ENCODE results near the gene PGP. TPM values are rescaled to one million over a fixed set of nuclear protein-coding genes. Genes with fewer than 3 reads are reported as not detected.

The PGP gene
- total RNA-seq, 1 donor from 2014 or later = 10.2 TPM

GRCh38 chr16:2188395-2188794 lies 26.2 kb downstream of the PGP start:
- FAIRE-seq = no peak
- no peak for DNase-seq (ENCODE audit: low spot score in 2 of 2)

GRCh38 chr16:2187212-2187611 lies 27.4 kb downstream of the PGP start:
- FAIRE-seq (no peak), DNase-seq (ENCODE audit: low spot score in 2 of 2) (no peak)

GRCh38 chr16:2186505-2186904 lies 28.1 kb downstream of the PGP start:
- FAIRE-seq = no peak
- DNase-seq (ENCODE audit: low spot score in 2 of 2) = no peak

GRCh38 chr16:2186064-2186463 lies 28.6 kb downstream of the PGP start:
- FAIRE-seq = no peak
- DNase-seq (ENCODE audit: low spot score in 2 of 2) = no peak

GRCh38 chr16:2184962-2185361 lies 29.7 kb downstream of the PGP start:
- DNase-seq (ENCODE audit: low spot score in 2 of 2) (no peak), FAIRE-seq (no peak)

GRCh38 chr16:2184346-2184745 lies 30.3 kb downstream of the PGP start:
- no peak for DNase-seq (ENCODE audit: low spot score in 2 of 2)
- FAIRE-seq = no peak

GRCh38 chr16:2183671-2184070 lies 31.0 kb downstream of the PGP start:
- no peak for DNase-seq (ENCODE audit: low spot score in 2 of 2)
- FAIRE-seq = no peak

- no peak for FAIRE-seq
- DNase-seq (ENCODE audit: low spot score in 2 of 2) = no peak
Observed at GRCh38 chr16:2181952-2182351, 32.7 kb downstream of the PGP start.

- DNase-seq (ENCODE audit: low spot score in 2 of 2) (no peak), FAIRE-seq (no peak)
Observed at GRCh38 chr16:2180962-2181923, 33.4 kb downstream of the PGP start.

- DNase-seq (ENCODE audit: low spot score in 2 of 2) (no peak), FAIRE-seq (no peak)
Observed at GRCh38 chr16:2180461-2180860, 34.2 kb downstream of the PGP start.

GRCh38 chr16:2179576-2179975 lies 35.1 kb downstream of the PGP start:
- FAIRE-seq = no peak
- no peak for DNase-seq (ENCODE audit: low spot score in 2 of 2)

GRCh38 chr16:2179107-2179501 lies 35.5 kb downstream of the PGP start:
- no peak for DNase-seq (ENCODE audit: low spot score in 2 of 2)
- FAIRE-seq = no peak

- DNase-seq (ENCODE audit: low spot score in 2 of 2) = no peak
Observed at GRCh38 chr16:2178321-2179106, 36.1 kb downstream of the PGP start.

GRCh38 chr16:2177561-2177960 lies 37.1 kb downstream of the PGP start:
- FAIRE-seq = no peak
- DNase-seq (ENCODE audit: low spot score in 2 of 2) = no peak

More at GRCh38 chr16:2178321-2179106, 36.1 kb downstream of the PGP start:
- FAIRE-seq = no peak

- FAIRE-seq = no peak
- no peak for DNase-seq (ENCODE audit: low spot score in 2 of 2)
Observed at GRCh38 chr16:2177101-2177500, 37.5 kb downstream of the PGP start.

GRCh38 chr16:2176047-2176446 lies 38.6 kb downstream of the PGP start:
- FAIRE-seq (no peak), DNase-seq (ENCODE audit: low spot score in 2 of 2) (no peak)

- FAIRE-seq (no peak), DNase-seq (ENCODE audit: low spot score in 2 of 2) (no peak)
Observed at GRCh38 chr16:2175454-2175853, 39.2 kb downstream of the PGP start.

- no peak for DNase-seq (ENCODE audit: low spot score in 2 of 2)
- FAIRE-seq = no peak
Observed at GRCh38 chr16:2174396-2175131, 40.1 kb downstream of the PGP start.

- no peak for DNase-seq (ENCODE audit: low spot score in 2 of 2)
Observed at GRCh38 chr16:2173916-2174315, 40.7 kb downstream of the PGP start.

GRCh38 chr16:2173366-2173765 lies 41.3 kb downstream of the PGP start:
- DNase-seq (ENCODE audit: low spot score in 2 of 2) = no peak
- FAIRE-seq = no peak

More at GRCh38 chr16:2173916-2174315, 40.7 kb downstream of the PGP start:
- FAIRE-seq = no peak
